Skeletal muscle satellite cell (primary cell): ENCODE measurements around the gene P4HA2.

Experiments used
- H3K27me3 ChIP-seq: 2 replicates; pipeline ENCODE4 v1.7.0; 2013; ENCODE audit warnings: low read length; ENCODE audit not compliant: control insufficient read depth, insufficient read depth
- H3K36me3 ChIP-seq: 2 replicates; pipeline ENCODE4 v1.7.0; 2013; ENCODE audit warnings: mild to moderate bottlenecking, control low read depth, low read length; ENCODE audit not compliant: insufficient read depth
- H3K4me1 ChIP-seq: 2 replicates; pipeline ENCODE4 v1.7.0; 2013; ENCODE audit warnings: low read length; ENCODE audit not compliant: control insufficient read depth, insufficient read depth
- H3K4me2 ChIP-seq: 2 replicates; pipeline ENCODE4 v1.7.0; 2013; ENCODE audit warnings: mild to moderate bottlenecking, low read length
- H3K4me3 ChIP-seq: 2 replicates; pipeline ENCODE4 v1.7.0; 2013; ENCODE audit warnings: low read length
- H3K9ac ChIP-seq: 2 replicates; pipeline ENCODE4 v1.7.0; 2013; ENCODE audit warnings: mild to moderate bottlenecking, low read depth, low read length, moderate library complexity
- H3K9me3 ChIP-seq: replicated peaks from 2 replicates; pipeline ENCODE4 v1.7.0; 2013; ENCODE audit warnings: mild to moderate bottlenecking, control low read depth, low read length

Gene P4HA2

GRCh38 chr5:132262882-132263547 lies 35.4 kb upstream of the P4HA2 start:
- H3K9ac ChIP-seq: peak overlapping the region; percentile 11
- no peaks in the 10 kb centered on the region for H3K27me3 ChIP-seq
- H3K36me3 ChIP-seq: peaks cover 78% of the 10 kb centered on the region
- no peak overlapping the region for H3K4me3 ChIP-seq
- H3K4me2 ChIP-seq: peak overlapping the region; percentile 99
- H3K9me3 ChIP-seq: no peaks in the 10 kb centered on the region
- H3K4me1 ChIP-seq: peaks cover 91% of the 10 kb centered on the region

- H3K36me3 ChIP-seq: peaks cover 69% of the 10 kb centered on the region
- no peaks in the 10 kb centered on the region for H3K9me3 ChIP-seq
- peak overlapping the region; percentile 99 for H3K4me2 ChIP-seq
- H3K4me3 ChIP-seq: no peak overlapping the region
- H3K9ac ChIP-seq: peak overlapping the region; percentile 39
- H3K27me3 ChIP-seq: no peaks in the 10 kb centered on the region
- peaks cover 84% of the 10 kb centered on the region for H3K4me1 ChIP-seq
Observed at GRCh38 chr5:132261881-132262845, 34.5 kb upstream of the P4HA2 start.

GRCh38 chr5:132260714-132261551 lies 33.3 kb upstream of the P4HA2 start:
- Histone ChIP-seq H3K9ac (peak overlapping the region; percentile 98), H3K27me3 (no peaks in the 10 kb centered on the region), H3K9me3 (no peaks in the 10 kb centered on the region), H3K4me2 (peak overlapping the region; percentile 99), H3K36me3 (peaks cover 57% of the 10 kb centered on the region), H3K4me3 (peak overlapping the region; percentile 91), H3K4me1 (peaks cover 78% of the 10 kb centered on the region)

GRCh38 chr5:132260051-132260450 lies 32.4 kb upstream of the P4HA2 start:
- peak overlapping the region; percentile 91 for H3K4me3 ChIP-seq
- peaks cover 51% of the 10 kb centered on the region for H3K36me3 ChIP-seq
- peaks cover 71% of the 10 kb centered on the region for H3K4me1 ChIP-seq
- H3K4me2 ChIP-seq: peak overlapping the region; percentile 99
- H3K9me3 ChIP-seq: no peaks in the 10 kb centered on the region
- no peaks in the 10 kb centered on the region for H3K27me3 ChIP-seq
- peak overlapping the region; percentile 98 for H3K9ac ChIP-seq

GRCh38 chr5:132259069-132259851 lies 31.6 kb upstream of the P4HA2 start:
- Histone ChIP-seq H3K36me3 (peaks cover 44% of the 10 kb centered on the region), H3K9ac (peak overlapping the region; percentile 98), H3K9me3 (no peaks in the 10 kb centered on the region), H3K27me3 (no peaks in the 10 kb centered on the region), H3K4me3 (peak overlapping the region; percentile 91), H3K4me1 (peaks cover 70% of the 10 kb centered on the region), H3K4me2 (peak overlapping the region; percentile 99)

- Histone ChIP-seq H3K9ac (peak overlapping the region; percentile 98), H3K36me3 (peaks cover 39% of the 10 kb centered on the region), H3K9me3 (no peaks in the 10 kb centered on the region), H3K4me1 (peaks cover 61% of the 10 kb centered on the region), H3K4me3 (peak overlapping the region; percentile 91), H3K4me2 (peak overlapping the region; percentile 99), H3K27me3 (no peaks in the 10 kb centered on the region)
Observed at GRCh38 chr5:132258102-132259068, 30.7 kb upstream of the P4HA2 start.

GRCh38 chr5:132257131-132258101 lies 29.8 kb upstream of the P4HA2 start, which contains the start of gene PDLIM4:
Gene PDLIM4, plus strand, starts transcription at chr5:132257696. Its CDS starts 39 bp downstream, at chr5:132257735.
- H3K27me3 ChIP-seq: no peaks in the 10 kb centered on the region
- H3K4me2 ChIP-seq: peak within 1 kb of the TSS; percentile 99
- peak within 1 kb of the TSS; percentile 91 for H3K4me3 ChIP-seq
- no peaks in the 10 kb centered on the region for H3K9me3 ChIP-seq
- peaks cover 51% of the 10 kb centered on the region for H3K4me1 ChIP-seq
- H3K9ac ChIP-seq: peak within 1 kb of the TSS; percentile 98
- peaks cover 30% of the 10 kb centered on the region for H3K36me3 ChIP-seq

GRCh38 chr5:132256783-132257130 lies 29.1 kb upstream of the P4HA2 start:
- Histone ChIP-seq H3K4me2 (peak overlapping the region; percentile 85), H3K36me3 (peaks cover 23% of the 10 kb centered on the region), H3K9ac (peak overlapping the region; percentile 98), H3K4me1 (peaks cover 48% of the 10 kb centered on the region), H3K27me3 (no peaks in the 10 kb centered on the region), H3K4me3 (peak overlapping the region; percentile 91), H3K9me3 (no peaks in the 10 kb centered on the region)

GRCh38 chr5:132256086-132256782 lies 28.6 kb upstream of the P4HA2 start:
- H3K4me1 ChIP-seq: peaks cover 48% of the 10 kb centered on the region
- H3K36me3 ChIP-seq: peaks cover 18% of the 10 kb centered on the region
- no peak overlapping the region for H3K4me2 ChIP-seq
- H3K27me3 ChIP-seq: no peaks in the 10 kb centered on the region
- no peaks in the 10 kb centered on the region for H3K9me3 ChIP-seq
- no peak overlapping the region for H3K4me3 ChIP-seq
- H3K9ac ChIP-seq: no peak overlapping the region
